Effector CD4-positive, alpha-beta T cell (primary cell): ENCODE results near the gene GPC6.
"Not testable (repeated sequence)": the region's sequence is repeated elsewhere in the genome, so short reads cannot be mapped to it uniquely, and the experiment has no call there.

ENCODE experiments used
- DNase-seq: peaks from one replicate; pipeline ENCODE4 v3.0.0-alpha.2; 2020

Gene GPC6

GRCh38 chr13:94192431-94192975 lies 965.9 kb downstream of the GPC6 start:
- DNase-seq = no peak

GRCh38 chr13:94195715-94196114 lies 969.1 kb downstream of the GPC6 start:
- DNase-seq = no peak

GRCh38 chr13:94196413-94196812 lies 969.8 kb downstream of the GPC6 start:
- DNase-seq = no peak

- no peak for DNase-seq
These were observed 972.1 kb downstream of the GPC6 start for GRCh38 chr13:94198681-94199080.

- DNase-seq = no peak
These were observed 972.5 kb downstream of the GPC6 start for GRCh38 chr13:94199135-94199534.

- DNase-seq = no peak
These were observed 974.4 kb downstream of the GPC6 start for GRCh38 chr13:94201022-94201421.

GRCh38 chr13:94204163-94204562 lies 977.6 kb downstream of the GPC6 start:
- DNase-seq = no peak

- no peak for DNase-seq
These were observed 978.3 kb downstream of the GPC6 start for GRCh38 chr13:94204946-94205345.

- no peak for DNase-seq
These were observed 979.3 kb downstream of the GPC6 start for GRCh38 chr13:94205896-94206295.

GRCh38 chr13:94209117-94209516 lies 982.5 kb downstream of the GPC6 start:
- no peak for DNase-seq

GRCh38 chr13:94209913-94210312 lies 983.3 kb downstream of the GPC6 start:
- not testable (repeated sequence) for DNase-seq

- DNase-seq = no peak
These were observed 984.2 kb downstream of the GPC6 start for GRCh38 chr13:94210816-94211215.

GRCh38 chr13:94212196-94212595 lies 985.6 kb downstream of the GPC6 start:
- no peak for DNase-seq

GRCh38 chr13:94214121-94214520 lies 987.5 kb downstream of the GPC6 start:
- DNase-seq = no peak

GRCh38 chr13:94214975-94215374 lies 988.4 kb downstream of the GPC6 start:
- no peak for DNase-seq

- DNase-seq = no peak
These were observed 989.9 kb downstream of the GPC6 start for GRCh38 chr13:94216476-94216875.

GRCh38 chr13:94217370-94217769 lies 990.8 kb downstream of the GPC6 start:
- no peak for DNase-seq

- DNase-seq = no peak
These were observed 991.9 kb downstream of the GPC6 start for GRCh38 chr13:94218537-94218936.

- DNase-seq = no peak
These were observed 992.3 kb downstream of the GPC6 start for GRCh38 chr13:94218951-94219350.

GRCh38 chr13:94224670-94225069 lies 998.1 kb downstream of the GPC6 start:
- DNase-seq = no peak

- no peak for DNase-seq
These were observed 1000.8 kb downstream of the GPC6 start for GRCh38 chr13:94227255-94227879.

- DNase-seq = no peak
These were observed 1002.2 kb downstream of the GPC6 start for GRCh38 chr13:94228763-94229162.

- no peak for DNase-seq
These were observed 1005.7 kb downstream of the GPC6 start for GRCh38 chr13:94232161-94232950.

- DNase-seq = no peak
These were observed 1006.3 kb downstream of the GPC6 start for GRCh38 chr13:94232956-94233355.
